Vagina (tissue), 2 donors: ENCODE results near the gene FBXO34. TPM values are rescaled to one million over a fixed set of nuclear protein-coding genes. Genes with fewer than 3 reads are reported as not detected.

Source experiments
- DNase-seq, 2 donors: peaks; one replicate each; pipeline ENCODE4 v3.0.0-alpha.2; 2017; ENCODE audit errors: extremely low spot score in 2 of 2
- H3K27ac ChIP-seq: fragments of 200-600 bp; sonication (generic); one replicate; pipeline ENCODE4 v1.5.1; 2019
- H3K27me3 ChIP-seq: fragments of 200-600 bp; sonication (generic); one replicate; pipeline ENCODE4 v1.5.1; 2019
- H3K36me3 ChIP-seq, 2 donors: fragments of 200-600 bp; sonication (generic); one replicate each; pipeline ENCODE4 v1.5.1; 2017 to 2019
- H3K4me1 ChIP-seq: fragments of 200-600 bp; sonication (generic); one replicate; pipeline ENCODE4 v1.5.1; 2019
- H3K4me3 ChIP-seq, 2 donors: fragments of 200-600 bp; sonication (generic); 1 replicate in 1 of 2; 2 replicates in 1 of 2; pipeline ENCODE4 v1.5.1; 2016 to 2019
- H3K9me3 ChIP-seq: fragments of 200-600 bp; sonication (generic); one replicate; pipeline ENCODE4 v1.5.1; 2019
- POLR2A ChIP-seq, 2 donors: fragments of 450-650 bp; IDR thresholded peaks; one replicate each; pipeline ENCODE4 v1.6.1; 2017; ENCODE audit warnings: antibody characterized with exemption in 2 of 2, mild to moderate bottlenecking in 2 of 2, moderate library complexity in 2 of 2
- POLR2AphosphoS5 ChIP-seq, 2 donors: sonication (generic); formaldehyde crosslinking; IDR thresholded peaks; one replicate each; pipeline ENCODE4 v1.9.0; 2017; ENCODE audit warnings: antibody characterized with exemption in 2 of 2, mild to moderate bottlenecking in 2 of 2, low read depth in 1 of 2; ENCODE audit not compliant: insufficient read depth in 1 of 2
- intact Hi-C: fragments of 100-400 bp; cut with DNase I; formaldehyde crosslinking; loops from one replicate; pipeline ENCODE4 v1.15.1; 2023
- total RNA-seq: library from RNA; depleted of rRNA; stranded (reverse); fragments of >200 nt; gene quantifications from one replicate; pipeline ENCODE4 v1.2.3, GENCODE V29; 2016
- TF ChIP-seq, protein P1 (sequence below), 3 experiments: fragments of 450-650 bp in 2 of 3; fragments of 200-600 bp in 1 of 3; sonication (generic) in 1 of 3; IDR thresholded peaks; one replicate each; pipeline ENCODE4 v1.5.1; 2017 to 2019; ENCODE audit warnings: antibody characterized with exemption in 3 of 3, mild to moderate bottlenecking in 2 of 3, moderate library complexity in 2 of 3

FBXO34 gene, protein sequence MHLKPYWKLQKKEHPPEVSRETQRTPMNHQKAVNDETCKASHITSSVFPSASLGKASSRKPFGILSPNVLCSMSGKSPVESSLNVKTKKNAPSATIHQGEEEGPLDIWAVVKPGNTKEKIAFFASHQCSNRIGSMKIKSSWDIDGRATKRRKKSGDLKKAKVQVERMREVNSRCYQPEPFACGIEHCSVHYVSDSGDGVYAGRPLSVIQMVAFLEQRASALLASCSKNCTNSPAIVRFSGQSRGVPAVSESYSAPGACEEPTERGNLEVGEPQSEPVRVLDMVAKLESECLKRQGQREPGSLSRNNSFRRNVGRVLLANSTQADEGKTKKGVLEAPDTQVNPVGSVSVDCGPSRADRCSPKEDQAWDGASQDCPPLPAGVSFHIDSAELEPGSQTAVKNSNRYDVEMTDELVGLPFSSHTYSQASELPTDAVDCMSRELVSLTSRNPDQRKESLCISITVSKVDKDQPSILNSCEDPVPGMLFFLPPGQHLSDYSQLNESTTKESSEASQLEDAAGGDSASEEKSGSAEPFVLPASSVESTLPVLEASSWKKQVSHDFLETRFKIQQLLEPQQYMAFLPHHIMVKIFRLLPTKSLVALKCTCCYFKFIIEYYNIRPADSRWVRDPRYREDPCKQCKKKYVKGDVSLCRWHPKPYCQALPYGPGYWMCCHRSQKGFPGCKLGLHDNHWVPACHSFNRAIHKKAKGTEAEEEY
- total RNA-seq, result 24.6 TPM

DNA sequence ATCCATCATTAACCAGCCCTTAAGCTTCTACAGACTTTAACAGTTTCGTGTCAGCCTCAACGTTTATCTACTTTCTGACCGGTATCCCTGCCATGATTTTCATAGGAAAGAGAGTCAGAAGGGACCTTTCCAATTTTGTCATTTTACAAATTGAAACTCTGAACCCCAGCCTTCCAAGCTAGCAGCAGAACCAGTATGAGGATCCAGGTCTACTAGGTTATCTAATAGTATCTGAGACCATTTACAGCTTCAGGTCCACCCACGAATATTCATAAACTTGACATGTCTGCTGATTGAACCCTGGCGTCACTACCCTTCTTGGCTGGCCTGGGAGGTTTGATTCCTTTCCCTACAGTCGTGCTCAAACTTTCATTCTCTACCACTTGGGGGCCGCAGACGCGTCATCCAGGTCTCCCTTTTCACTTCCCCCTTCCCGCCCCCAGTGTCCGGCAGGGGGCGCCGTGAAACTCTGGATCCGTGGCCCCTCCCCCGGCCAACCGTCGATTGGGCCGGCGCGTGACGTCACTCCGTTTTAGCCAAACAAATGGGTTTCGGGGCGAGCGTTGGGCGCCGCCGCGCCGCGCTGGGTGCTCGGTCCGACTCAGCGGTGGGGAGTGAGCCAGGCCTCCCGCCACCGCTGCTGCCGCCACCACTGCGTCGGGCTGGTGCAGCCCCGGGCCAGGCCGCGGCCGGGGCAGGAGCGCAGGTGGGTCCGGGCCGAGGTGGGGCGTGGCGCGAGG lies at the start of gene FBXO34:
TSS of gene FBXO34 (plus strand) at position 590 of the 740 bp plus-strand sequence. CDS start 78,970 bp downstream, outside the sequence.
- intact Hi-C loops, result no loop called here
- Histone ChIP-seq H3K27ac (peak within 1 kb of the TSS; percentile 99), H3K27me3 (no peaks in the 10 kb centered on the region), H3K4me3 (peak within 1 kb of the TSS; percentile 96 to 99), H3K4me1 (peaks cover 38% of the 10 kb centered on the region), H3K9me3 (no peaks in the 10 kb centered on the region), H3K36me3 (no peaks in the 10 kb centered on the region)
- TF ChIP-seq, protein P1, sequence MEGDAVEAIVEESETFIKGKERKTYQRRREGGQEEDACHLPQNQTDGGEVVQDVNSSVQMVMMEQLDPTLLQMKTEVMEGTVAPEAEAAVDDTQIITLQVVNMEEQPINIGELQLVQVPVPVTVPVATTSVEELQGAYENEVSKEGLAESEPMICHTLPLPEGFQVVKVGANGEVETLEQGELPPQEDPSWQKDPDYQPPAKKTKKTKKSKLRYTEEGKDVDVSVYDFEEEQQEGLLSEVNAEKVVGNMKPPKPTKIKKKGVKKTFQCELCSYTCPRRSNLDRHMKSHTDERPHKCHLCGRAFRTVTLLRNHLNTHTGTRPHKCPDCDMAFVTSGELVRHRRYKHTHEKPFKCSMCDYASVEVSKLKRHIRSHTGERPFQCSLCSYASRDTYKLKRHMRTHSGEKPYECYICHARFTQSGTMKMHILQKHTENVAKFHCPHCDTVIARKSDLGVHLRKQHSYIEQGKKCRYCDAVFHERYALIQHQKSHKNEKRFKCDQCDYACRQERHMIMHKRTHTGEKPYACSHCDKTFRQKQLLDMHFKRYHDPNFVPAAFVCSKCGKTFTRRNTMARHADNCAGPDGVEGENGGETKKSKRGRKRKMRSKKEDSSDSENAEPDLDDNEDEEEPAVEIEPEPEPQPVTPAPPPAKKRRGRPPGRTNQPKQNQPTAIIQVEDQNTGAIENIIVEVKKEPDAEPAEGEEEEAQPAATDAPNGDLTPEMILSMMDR (IDR thresholded peaks at IDR 0.05), result peak; percentile 98 to 99 (median 99)
- TF ChIP-seq POLR2A (IDR thresholded peaks at IDR 0.05) (peak in 1 of 2 donors; percentile 96), POLR2AphosphoS5 (IDR thresholded peaks at IDR 0.05; ENCODE audit: insufficient read depth in 1 of 2, low read depth in 1 of 2) (peak; percentile 84 to 90)
- DNase-seq, result peak; percentile 97 to 98

DNA sequence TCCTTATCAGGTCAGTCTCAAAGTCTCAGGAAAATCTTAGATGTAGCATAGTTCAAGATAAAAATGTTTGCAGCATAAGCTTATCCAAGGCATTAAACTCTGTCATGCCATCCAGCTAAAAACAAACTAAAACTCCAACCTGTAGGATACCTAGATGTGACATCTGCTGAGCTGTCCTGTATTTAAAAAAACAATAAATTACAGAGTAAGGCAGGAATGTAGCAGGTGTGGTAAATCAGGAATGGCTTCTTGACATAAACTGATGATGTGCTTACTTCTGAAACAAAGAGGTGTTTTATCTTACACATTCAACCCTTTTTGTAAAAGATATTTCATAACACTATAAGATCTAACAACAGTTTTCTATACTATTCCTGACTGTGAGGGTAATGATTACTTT lies 49.3 kb upstream of the FBXO34 start:
- TF ChIP-seq, protein P1 (IDR thresholded peaks at IDR 0.05), result no peak
- TF ChIP-seq POLR2A (IDR thresholded peaks at IDR 0.05), result no peak
- no peak for TF ChIP-seq POLR2AphosphoS5 (IDR thresholded peaks at IDR 0.05; ENCODE audit: insufficient read depth in 1 of 2, low read depth in 1 of 2)
- Histone ChIP-seq H3K27ac (no peak overlapping the region), H3K27me3 (no peaks in the 10 kb centered on the region), H3K36me3 (no peaks in the 10 kb centered on the region), H3K9me3 (no peaks in the 10 kb centered on the region), H3K4me3 (no peak overlapping the region), H3K4me1 (no peaks in the 10 kb centered on the region)
- no peak for DNase-seq
- intact Hi-C loops, result no loop called here

DNA sequence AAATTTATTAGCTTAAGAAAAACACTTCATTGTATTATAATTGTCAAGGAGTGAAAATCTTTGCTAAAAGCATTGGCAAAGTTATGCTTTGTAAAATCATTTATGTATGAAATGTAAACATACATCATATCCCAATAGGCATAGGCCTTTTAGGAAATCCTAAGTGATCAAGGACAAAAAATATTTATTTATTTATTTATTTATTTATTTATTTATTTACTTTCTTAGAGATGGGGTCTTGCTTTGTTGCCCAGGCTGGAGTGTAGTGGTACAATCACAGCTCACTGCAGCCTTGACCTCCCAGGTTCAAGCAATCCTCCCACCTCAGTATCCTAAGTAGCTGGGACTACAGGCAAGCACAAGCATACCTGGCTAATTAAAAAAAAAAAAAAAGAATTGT lies 47.9 kb upstream of the FBXO34 start:
- TF ChIP-seq, protein P1 (IDR thresholded peaks at IDR 0.05), result no peak
- TF ChIP-seq POLR2AphosphoS5 (IDR thresholded peaks at IDR 0.05; ENCODE audit: insufficient read depth in 1 of 2, low read depth in 1 of 2) (no peak), POLR2A (IDR thresholded peaks at IDR 0.05) (no peak)
- no peaks in the 10 kb centered on the region for H3K36me3 ChIP-seq
- intact Hi-C loops, result no loop called here

DNA sequence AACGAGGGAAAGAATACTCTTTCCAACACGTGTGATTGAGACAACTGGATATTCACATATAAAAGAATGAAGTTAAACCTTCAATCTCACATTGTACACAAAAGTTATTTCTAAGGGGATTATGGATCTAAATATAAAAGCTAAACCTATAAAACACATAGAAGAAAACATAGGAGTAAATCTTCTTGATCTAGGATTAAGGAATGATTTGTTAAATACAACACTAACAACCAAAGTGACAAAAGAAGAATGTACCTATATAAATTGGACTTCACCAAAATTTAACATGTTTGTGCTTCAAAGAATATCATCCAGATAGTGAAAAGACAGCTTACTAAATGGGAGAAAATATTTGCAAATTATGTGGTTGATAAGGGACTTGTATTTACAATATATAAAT lies 43.0 kb upstream of the FBXO34 start:
- Histone ChIP-seq H3K4me3 (no peak overlapping the region), H3K4me1 (no peaks in the 10 kb centered on the region), H3K36me3 (no peaks in the 10 kb centered on the region), H3K27ac (no peak overlapping the region), H3K9me3 (no peaks in the 10 kb centered on the region), H3K27me3 (no peaks in the 10 kb centered on the region)
- no peak for DNase-seq
- TF ChIP-seq POLR2AphosphoS5 (IDR thresholded peaks at IDR 0.05; ENCODE audit: insufficient read depth in 1 of 2, low read depth in 1 of 2) (no peak), POLR2A (IDR thresholded peaks at IDR 0.05) (no peak)
- TF ChIP-seq, protein P1 (IDR thresholded peaks at IDR 0.05), result no peak
- intact Hi-C loops, result no loop called here

More for the DNA sequence above, 47.9 kb upstream of the FBXO34 start:
- no peaks in the 10 kb centered on the region for H3K9me3 ChIP-seq
- no peak overlapping the region for H3K27ac ChIP-seq
- no peak for DNase-seq
- H3K4me1 ChIP-seq, result no peaks in the 10 kb centered on the region
- H3K27me3 ChIP-seq, result no peaks in the 10 kb centered on the region
- H3K4me3 ChIP-seq, result no peak overlapping the region
